Activated CD8-positive, alpha-beta memory T cell treated with anti-CD3 and anti-CD28 coated beads, Interleukin-2, amount 50 U/mL, for 1 hour (primary cell): ENCODE data around the gene CAMKMT.
"Not testable (repeated sequence)": the region's sequence is repeated elsewhere in the genome, so short reads cannot be mapped to it uniquely, and the experiment has no call there.

Experiments
- DNase-seq: peaks from one replicate; pipeline ENCODE4 v3.0.0-alpha.2; 2020; ENCODE audit errors: extremely low read depth

Gene CAMKMT

GRCh38 chr2:44505664-44506063 is 143.9 kb downstream of the CAMKMT start:
- not testable (repeated sequence) for DNase-seq

GRCh38 chr2:44510246-44510645 is 148.5 kb downstream of the CAMKMT start:
- no peak for DNase-seq

- no peak for DNase-seq
Observed at GRCh38 chr2:44515416-44515815, 153.7 kb downstream of the CAMKMT start.

GRCh38 chr2:44519026-44519425 is 157.3 kb downstream of the CAMKMT start:
- DNase-seq = no peak

DNA sequence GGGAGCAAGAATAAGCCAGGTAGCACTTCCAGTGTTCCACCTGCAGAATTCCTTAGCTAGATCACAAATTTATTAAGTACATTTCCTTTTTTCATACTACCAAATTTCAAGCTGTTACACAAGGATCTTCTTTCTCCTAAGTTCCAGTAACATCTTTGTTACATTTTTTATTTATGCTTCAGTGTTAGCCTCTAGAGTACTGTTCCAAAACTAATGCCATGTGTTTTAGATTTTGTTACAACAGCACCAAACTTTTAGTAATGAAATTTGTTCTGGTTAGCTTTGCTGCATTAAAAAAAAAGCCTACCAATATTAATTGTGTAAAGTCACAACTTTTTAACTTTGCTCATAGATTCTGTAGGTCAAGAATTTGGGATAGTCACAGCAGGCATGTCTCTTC is 161.1 kb downstream of the CAMKMT start:
- DNase-seq = no peak

DNA sequence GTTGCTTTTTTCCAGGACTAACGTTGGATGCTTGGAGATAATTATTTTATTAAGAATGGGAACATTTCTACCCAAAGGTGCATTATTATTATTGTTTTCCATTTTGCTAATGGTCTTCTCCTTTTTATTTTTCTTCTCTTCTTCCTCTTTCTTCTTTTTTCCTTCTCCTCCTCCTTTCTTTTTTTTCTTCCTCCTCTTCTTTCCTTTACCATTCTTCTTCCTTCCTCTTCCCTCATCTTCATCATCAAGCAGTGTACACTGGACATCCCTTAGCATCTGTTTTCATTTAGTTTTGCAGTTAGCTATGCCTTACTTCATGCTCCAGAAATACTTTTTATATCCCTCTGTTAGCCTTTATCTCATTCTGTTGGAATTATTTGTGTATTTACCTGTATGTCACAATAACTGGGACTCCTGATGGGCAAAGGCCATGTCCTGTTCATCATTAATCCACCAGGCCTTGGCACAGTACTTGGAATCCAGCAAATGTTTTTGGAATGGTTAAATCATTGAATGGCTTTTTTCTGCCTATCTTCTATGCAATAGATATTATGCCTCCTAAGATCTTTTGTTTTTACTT is 162.7 kb downstream of the CAMKMT start:
- DNase-seq = no peak

DNA sequence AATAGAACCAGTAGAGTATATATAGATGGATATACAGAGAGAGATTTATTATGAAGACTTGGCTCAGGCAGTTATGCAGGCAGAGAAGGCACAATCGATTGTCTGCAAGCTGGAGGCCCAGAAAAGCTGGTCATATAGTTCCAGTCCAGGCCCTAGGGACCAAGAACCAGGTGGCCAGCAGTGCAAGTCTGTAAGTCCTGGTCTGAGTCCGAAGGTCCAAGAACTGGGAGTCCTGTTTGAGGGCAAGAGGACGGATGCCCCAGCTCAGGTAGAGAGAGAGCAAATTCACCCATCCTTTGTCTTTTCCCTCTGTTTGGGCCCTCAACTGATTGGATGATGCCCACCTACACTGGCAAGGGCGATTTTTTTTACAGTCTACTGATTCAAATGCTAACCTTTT is 164.6 kb downstream of the CAMKMT start:
- no peak for DNase-seq

DNA sequence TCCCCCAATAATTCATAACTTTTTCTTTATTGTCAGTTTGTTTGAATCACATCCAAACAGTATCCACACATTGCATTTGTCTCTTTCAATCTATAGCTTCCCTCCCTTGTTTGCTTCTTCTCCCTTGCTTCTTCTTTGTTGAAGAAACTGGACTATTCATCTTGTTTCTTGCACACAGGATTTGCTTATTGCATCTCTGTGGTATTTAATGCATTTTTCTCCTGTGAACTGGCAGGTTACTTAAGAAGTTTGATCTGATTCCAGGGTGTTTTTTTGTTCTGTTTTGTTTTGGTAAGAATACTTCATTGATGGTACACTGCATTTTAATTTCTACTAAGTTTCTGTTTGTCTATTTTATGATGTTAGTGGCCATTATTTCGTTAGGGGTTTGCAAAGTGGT is 166.8 kb downstream of the CAMKMT start:
- no peak for DNase-seq

DNA sequence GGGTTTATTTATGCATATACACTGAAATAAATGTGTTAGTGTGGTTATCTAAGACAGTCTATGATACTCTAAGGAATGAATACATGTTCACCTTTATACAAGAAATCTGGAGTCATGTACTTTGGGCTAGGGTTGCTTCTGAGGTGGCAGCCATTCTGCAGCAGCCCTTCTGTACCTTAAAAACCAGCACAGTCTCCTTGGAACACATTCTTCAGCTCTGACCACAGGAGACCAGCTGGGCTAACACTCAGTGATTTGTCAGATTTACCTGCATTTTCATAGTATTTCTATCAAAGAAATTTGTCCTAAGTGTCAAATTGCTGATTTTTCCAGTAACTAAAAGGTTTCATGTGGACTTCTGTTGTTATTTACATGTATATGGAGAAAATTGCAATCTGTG is 167.7 kb downstream of the CAMKMT start:
- DNase-seq = no peak

DNA sequence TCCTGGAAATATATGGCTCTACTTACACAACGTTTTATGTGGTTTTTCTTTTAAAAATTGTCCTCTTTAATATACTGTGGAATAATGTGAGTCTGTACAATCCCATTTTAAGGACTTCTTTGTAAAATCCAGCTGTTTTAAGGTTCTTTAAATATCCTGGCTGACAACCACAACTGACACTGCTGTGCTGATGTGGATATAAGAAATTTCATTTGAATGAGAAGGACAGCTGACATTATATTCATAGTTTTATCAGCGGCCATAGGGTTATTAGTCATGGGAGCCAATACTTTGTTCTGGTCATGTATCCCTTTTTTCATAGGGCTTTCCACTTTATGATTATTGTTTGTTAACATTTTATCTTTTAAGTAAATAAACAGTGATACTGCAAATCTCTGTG is 169.5 kb downstream of the CAMKMT start:
- no peak for DNase-seq

- DNase-seq = no peak
Observed at GRCh38 chr2:44532031-44532430, 170.3 kb downstream of the CAMKMT start.

DNA sequence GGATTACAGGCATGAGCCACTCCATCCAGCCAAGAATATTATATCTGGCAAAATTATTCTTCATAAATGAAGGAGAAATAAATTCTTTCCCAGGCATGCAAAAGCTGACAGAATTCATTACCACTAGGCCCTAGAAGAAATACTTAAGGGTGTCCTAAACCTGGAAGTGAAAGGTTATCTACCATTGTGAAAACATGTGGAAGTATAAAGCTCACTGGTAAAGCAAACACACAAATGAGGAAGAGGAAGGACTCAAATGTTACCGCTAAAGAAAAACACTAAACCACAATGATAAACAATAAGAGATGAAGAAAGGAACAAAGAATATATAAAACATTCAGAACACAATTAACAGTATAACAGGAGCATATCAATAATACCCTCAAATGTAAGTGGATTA is 171.8 kb downstream of the CAMKMT start:
- no peak for DNase-seq

GRCh38 chr2:44535376-44535775 is 173.6 kb downstream of the CAMKMT start:
- no peak for DNase-seq

DNA sequence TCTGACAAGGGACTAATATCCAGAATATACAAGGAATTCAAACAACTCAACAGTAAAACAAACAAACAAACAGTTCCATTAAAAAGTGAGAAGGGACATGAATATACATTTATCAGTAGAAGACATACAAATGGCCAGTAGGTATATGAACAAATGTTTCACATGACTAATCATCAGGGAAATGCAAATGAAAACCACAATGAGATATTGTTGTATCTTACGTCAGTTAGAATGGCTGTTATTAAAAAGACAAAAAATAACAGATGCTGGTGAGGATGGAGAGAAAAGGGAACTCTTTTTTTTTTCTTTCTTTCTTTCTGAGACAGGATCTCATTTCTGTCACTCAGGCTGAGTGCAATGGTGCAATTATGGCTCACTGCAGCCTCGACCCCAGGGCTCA is 175.5 kb downstream of the CAMKMT start:
- no peak for DNase-seq

- DNase-seq = no peak
Observed at GRCh38 chr2:44542520-44542919, 180.8 kb downstream of the CAMKMT start.

DNA sequence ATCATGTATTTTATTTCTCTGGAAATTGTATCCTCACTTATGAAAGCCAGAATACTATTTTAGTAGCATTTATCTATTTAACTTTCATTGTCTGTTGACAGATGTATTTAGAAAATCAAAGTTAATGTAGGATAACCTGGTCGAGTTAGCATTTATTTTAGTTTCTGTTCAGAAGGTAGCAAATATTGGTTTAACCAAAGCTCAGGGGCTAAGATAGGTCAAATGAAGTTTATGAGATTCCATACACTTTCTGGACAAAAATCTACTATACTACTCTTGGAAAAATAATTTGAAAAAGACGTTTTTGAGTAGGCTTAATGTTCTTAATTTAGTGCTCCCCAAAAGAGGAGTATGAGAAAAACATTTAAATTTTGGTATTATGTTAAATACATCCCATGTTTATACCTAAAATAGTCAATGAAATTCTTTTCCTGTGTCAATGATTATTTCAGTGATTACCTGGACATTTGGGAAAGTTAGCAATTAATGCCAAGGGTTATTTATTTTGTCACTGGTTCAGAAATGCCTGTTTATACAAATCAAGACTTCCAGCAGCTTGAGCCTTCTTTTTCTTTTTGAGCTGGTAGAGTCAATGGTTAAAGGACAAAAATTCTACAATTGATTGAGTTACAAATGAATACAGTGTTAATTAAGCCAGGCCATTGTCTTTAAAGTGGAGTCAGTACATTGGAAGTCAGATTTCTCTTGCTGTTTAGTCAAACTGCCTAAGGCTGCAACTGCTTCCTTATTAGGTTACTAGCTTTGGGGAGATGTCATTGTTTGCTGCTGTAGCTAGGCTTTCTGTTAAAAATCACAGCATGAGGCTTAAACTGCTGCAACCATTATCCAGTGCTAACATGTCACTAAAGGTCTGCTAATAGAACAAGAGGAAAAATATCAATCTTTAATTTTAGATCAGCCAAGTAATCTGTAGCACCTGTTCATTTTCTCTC is 182.3 kb downstream of the CAMKMT start:
- no peak for DNase-seq

DNA sequence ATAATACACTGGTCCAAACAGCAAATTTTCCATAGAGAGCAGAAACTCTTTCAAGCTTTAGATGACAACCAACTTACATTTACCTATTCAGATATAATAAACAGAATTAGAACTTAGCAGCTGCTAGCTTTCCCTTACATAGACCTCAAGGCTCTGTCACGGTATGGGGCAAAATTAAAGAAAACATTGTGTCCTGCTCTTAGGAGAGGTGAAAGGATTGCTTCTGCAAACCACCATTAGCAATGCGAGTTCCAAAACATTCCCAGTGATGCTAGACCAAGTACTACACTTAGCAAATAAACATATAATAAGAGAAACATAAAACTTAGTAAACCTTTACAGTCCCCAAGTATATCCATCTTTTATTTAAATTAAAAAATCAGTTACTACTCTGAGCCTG is 183.3 kb downstream of the CAMKMT start:
- DNase-seq = no peak

DNA sequence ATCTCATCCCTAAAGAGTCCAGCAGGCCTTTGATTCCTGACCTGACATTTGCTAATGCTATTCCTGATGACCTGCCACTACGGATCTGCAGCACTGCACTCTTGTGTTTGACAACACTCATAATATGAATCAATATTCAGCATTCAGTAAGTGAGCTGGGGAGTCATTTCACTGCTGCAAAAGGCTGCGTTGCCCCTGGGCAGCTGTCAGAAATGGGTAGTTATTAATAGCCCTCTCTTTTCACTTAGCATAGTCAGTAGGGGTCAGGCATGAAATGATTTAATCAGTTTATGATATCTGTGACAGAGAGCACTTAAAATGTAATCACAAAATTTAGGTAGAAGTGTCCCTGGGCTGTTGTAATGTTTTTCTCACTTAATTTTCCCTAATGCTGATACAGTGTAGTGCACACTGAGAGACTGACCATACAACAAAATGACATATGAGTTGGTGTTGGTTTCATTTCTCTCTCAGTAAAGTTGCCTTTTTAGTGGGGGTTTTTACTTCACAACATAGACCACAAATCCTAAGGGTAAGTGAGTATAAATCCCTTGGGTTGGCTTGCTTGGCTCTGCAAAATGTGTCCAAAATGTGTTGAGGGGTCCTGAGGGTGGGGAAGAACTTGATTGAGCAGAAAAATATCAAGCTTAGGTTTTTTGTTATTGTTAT is 184.8 kb downstream of the CAMKMT start:
- DNase-seq = no peak

GRCh38 chr2:44547718-44548117 is 186.0 kb downstream of the CAMKMT start:
- DNase-seq = no peak

GRCh38 chr2:44548221-44549098 is 186.7 kb downstream of the CAMKMT start:
- no peak for DNase-seq

- DNase-seq = no peak
Observed at GRCh38 chr2:44549099-44549471, 187.3 kb downstream of the CAMKMT start.

GRCh38 chr2:44549856-44550255 is 188.1 kb downstream of the CAMKMT start:
- no peak for DNase-seq
